T-helper 17 cell (primary cell): ENCODE results near the gene SF3A2. TPM values are rescaled to one million over a fixed set of nuclear protein-coding genes. Genes with fewer than 3 reads are reported as not detected.

Experiments
- ATAC-seq: fragments of 150-1000 bp; cut with Tn5 transposase; 2 replicates; pipeline ENCODE4 v1.10.0; 2021; ENCODE audit warnings: mild to moderate bottlenecking, moderate library complexity
- DNase-seq, 3 donors: peaks; one replicate each; pipeline versions ENCODE4 v3.0.0 to v3.0.0-alpha.2; 2020 to 2021
- H3K9me3 ChIP-seq: one replicate; pipeline ENCODE4 v1.7.0; 2013; ENCODE audit warnings: low read length, mild to moderate bottlenecking; ENCODE audit not compliant: control insufficient read depth, poor library complexity, severe bottlenecking
- H3K27ac Mint-ChIP-seq: one replicate; pipeline ENCODE4 v1.8.0; 2022; ENCODE audit warnings: mild to moderate bottlenecking, moderate library complexity, mixed read lengths
- H3K27me3 Mint-ChIP-seq: one replicate; pipeline ENCODE4 v1.8.0; 2022; ENCODE audit warnings: mixed read lengths
- H3K36me3 Mint-ChIP-seq: one replicate; pipeline ENCODE4 v1.8.0; 2022; ENCODE audit warnings: low read depth, mixed read lengths
- H3K4me1 Mint-ChIP-seq: one replicate; pipeline ENCODE4 v1.8.0; 2022; ENCODE audit warnings: mild to moderate bottlenecking, mixed read lengths
- H3K4me3 Mint-ChIP-seq: one replicate; pipeline ENCODE4 v1.8.0; 2022; ENCODE audit warnings: mild to moderate bottlenecking, moderate library complexity, mixed read lengths
- total RNA-seq, 4 donors: library from RNA in 2 of 4; stranded (reverse) in 2 of 4; gene quantifications; one replicate each; pipeline ENCODE4 v1.2.3 and lab custom pipeline; 2022 to 2026

Gene SF3A2
- total RNA-seq, 2 donors from 2014 or later: 119 to 135 TPM

DNA sequence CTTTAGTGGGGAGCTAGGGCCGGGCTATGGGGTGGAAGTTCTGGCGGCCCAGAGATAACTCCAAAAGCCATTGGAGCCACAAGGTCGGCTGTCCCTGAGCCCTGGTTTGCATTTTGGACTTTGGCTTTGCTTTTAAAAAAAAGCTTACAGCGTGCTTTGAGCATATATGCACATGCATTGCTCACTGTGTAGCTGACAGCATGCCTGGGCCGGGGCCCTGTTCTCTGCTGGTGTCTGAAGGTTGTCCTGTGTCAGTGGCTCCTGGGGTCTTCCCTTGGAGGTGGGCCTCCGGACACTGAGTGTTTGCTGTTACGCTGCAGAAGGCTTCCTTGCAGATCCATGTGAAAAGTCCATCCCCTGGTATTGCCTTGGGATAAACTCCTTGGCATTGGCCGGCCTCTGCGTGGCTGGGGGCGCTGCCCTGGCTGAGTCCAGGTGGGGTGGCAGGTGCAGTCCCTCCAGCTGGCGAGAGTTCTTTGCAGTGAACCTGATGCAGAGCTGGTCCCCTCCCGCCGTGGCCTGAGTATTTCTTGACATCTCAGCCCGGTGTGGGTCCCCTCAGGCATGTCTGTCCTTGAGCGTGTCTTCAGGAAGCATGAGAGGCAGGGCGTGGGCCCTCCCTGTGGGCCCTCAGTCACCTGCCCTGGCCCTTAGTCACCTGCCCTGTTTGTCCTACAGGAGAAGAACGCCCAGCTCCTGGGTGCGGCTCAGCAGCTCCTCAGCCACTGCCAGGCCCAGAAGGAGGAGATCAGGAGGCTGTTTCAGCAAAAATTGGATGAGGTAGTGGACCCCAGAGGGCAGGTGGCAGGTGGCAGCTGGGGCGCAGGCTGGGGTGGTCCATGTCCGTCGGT lies 23.5 kb upstream of the SF3A2 start:
- H3K4me3 Mint-ChIP-seq: no peak overlapping the region
- peaks cover 7% of the 10 kb centered on the region for H3K36me3 Mint-ChIP-seq
- ATAC-seq: no peak
- no peak overlapping the region for H3K27ac Mint-ChIP-seq
- peaks cover 13% of the 10 kb centered on the region for H3K4me1 Mint-ChIP-seq
- no peak for DNase-seq
- no peaks in the 10 kb centered on the region for H3K9me3 ChIP-seq
- no peaks in the 10 kb centered on the region for H3K27me3 Mint-ChIP-seq

DNA sequence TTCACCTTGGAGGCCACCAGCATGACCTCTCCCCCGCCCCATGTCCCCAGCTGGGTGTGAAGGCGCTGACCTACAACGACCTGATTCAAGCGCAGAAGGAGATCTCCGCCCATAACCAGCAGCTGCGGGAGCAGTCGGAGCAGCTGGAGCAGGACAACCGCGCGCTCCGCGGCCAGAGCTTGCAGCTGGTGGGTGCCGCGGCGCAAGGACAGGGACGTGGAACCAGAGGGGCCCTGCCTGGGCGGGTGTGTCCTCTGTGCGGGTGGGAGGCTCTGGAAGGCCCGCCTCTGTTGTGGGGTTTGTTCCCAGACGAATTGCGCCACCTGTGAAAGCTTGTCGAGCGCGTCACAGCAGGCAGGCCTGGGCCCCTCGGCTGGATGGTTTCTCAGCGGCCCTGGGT lies 22.8 kb upstream of the SF3A2 start:
- Mint-ChIP-seq H3K4me1 (peaks cover 13% of the 10 kb centered on the region), H3K36me3 (peaks cover 7% of the 10 kb centered on the region), H3K27me3 (no peaks in the 10 kb centered on the region), H3K27ac (no peak overlapping the region), H3K4me3 (no peak overlapping the region)
- no peak for DNase-seq
- ATAC-seq: no peak
- no peaks in the 10 kb centered on the region for H3K9me3 ChIP-seq

DNA sequence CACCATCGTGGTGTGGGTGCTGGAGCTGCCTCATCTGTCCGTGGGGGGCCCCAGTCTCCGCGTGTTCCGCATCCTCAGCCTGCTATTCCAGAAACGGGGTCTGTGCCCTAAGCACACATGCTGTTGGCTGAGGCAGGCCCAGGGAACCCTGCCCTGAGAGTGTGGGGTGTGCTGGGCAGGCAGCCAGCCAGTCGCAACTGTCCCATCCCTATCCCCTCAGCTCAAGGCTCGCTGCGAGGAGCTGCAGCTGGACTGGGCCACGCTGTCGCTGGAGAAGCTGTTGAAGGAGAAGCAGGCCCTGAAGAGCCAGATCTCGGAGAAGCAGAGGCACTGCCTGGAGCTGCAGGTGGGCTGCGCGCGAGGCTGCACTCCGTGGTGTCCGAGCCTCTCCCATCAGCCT lies 22.4 kb upstream of the SF3A2 start:
- Mint-ChIP-seq H3K4me3 (peak overlapping the region; percentile 80), H3K27ac (peak overlapping the region; percentile 82)

DNA sequence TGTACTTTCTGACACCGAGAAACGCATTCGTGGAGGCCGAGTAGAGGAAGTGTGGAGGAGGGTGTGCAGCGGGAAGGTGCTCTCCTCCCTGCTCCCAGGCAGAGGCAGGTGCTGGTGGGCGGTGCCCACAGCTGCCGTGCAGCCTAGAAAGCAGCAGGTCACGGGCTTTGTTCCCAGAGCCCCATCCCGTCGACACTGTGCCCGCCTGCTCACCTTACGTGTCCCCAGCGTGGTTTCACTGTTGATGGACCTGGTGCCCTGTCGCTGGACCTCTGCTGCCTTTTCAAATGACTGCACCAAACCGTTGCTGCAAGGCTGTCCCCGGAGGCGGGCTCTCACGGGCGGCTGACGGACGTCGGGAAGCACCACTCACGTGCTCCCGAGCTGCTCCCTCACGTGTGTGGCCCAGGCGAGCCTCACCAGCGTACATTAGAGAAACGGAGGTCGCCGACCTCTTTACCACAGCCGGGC lies 21.3 kb upstream of the SF3A2 start:
- Mint-ChIP-seq H3K4me1 (peaks cover 13% of the 10 kb centered on the region), H3K4me3 (peak overlapping the region; percentile 80), H3K27me3 (no peaks in the 10 kb centered on the region), H3K27ac (peak overlapping the region; percentile 82), H3K36me3 (peaks cover 7% of the 10 kb centered on the region)
- H3K9me3 ChIP-seq: no peaks in the 10 kb centered on the region
- DNase-seq (peak in 1 of 3 donors; percentile 43), ATAC-seq (peak; percentile 87)

More for the DNA sequence above, 22.4 kb upstream of the SF3A2 start:
- Mint-ChIP-seq H3K36me3 (peaks cover 7% of the 10 kb centered on the region), H3K4me1 (peaks cover 13% of the 10 kb centered on the region), H3K27me3 (no peaks in the 10 kb centered on the region)
- no peaks in the 10 kb centered on the region for H3K9me3 ChIP-seq
- DNase-seq (no peak), ATAC-seq (no peak)

DNA sequence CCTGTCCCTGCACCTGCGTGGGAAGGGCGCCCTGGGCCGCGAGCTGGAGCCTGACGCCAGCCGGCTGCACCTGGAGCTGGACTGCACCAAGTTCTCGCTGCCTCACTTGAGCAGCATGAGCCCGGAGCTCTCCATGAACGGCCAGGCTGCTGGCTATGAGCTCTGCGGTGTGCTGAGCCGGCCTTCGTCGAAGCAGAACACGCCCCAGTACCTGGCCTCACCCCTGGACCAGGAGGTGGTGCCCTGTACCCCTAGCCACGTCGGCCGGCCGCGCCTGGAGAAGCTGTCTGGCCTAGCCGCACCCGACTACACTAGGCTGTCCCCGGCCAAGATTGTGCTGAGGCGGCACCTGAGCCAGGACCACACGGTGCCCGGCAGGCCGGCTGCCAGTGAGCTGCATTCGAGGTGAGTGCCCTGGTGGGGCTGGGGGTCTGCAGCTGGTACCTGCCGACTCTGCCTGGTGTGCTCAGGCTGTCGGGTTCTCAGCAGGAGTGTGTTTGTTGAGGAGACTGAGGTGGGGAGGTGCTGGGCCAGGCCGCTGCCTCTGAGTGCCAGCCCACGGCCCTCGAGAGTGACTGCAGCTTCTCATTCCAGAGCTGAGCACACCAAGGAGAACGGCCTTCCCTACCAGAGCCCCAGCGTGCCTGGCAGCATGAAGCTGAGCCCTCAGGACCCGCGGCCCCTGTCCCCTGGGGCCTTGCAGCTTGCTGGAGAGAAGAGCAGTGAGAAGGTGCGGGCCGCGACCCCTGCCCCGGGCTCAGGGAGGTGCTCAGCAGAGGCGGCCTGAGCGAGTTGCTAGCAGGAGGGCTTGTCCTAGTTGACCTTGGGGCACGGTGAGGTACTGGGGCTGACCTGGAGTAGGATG lies 20.0 kb upstream of the SF3A2 start:
- ATAC-seq: no peak
- Mint-ChIP-seq H3K36me3 (peaks cover 6% of the 10 kb centered on the region), H3K27me3 (no peaks in the 10 kb centered on the region), H3K4me3 (peak overlapping the region; percentile 28), H3K4me1 (peaks cover 13% of the 10 kb centered on the region), H3K27ac (peak overlapping the region; percentile 82)
- no peaks in the 10 kb centered on the region for H3K9me3 ChIP-seq
- no peak for DNase-seq

DNA sequence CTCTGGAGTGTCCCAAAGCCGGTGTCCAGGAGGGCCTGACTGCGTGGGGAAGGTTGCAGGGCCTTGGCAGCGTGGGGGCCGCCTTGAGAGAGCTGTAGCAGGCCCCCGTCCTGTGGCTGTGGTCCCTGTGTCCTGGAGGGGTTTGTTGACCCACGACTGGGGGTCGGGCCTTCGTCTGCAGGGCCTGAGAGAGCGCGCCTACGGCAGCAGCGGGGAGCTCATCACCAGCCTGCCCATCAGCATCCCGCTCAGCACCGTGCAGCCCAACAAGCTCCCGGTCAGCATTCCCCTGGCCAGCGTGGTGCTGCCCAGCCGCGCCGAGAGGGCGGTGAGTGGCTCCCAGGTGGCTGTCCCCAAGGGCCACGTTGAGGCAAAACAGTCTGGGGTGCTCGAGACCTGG lies 19.0 kb upstream of the SF3A2 start:
- H3K36me3 Mint-ChIP-seq: peaks cover 4% of the 10 kb centered on the region
- no peak for ATAC-seq

DNA sequence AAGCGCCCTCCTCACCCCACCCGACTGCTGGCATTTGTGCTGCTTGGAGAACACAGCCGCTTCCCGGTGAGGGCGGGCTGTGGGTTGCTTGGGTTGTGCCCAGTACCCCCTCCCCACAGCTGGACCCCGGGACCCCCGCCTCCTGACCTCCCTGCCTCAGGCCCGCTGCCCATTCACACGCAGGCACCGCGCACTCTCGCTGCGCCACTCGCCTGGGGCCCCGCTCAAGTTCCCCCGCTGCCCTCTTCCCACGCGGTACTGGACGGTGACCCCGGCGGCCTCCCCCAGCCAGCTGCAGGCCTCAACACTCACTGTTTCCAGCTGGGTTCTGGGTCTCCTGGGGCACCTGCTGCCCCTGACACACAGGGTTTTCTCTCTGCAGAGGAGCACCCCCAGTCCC lies 16.9 kb upstream of the SF3A2 start:
- peaks cover 7% of the 10 kb centered on the region for H3K36me3 Mint-ChIP-seq
- H3K9me3 ChIP-seq: no peaks in the 10 kb centered on the region
- H3K4me1 Mint-ChIP-seq: peaks cover 14% of the 10 kb centered on the region

More for the DNA sequence above, 19.0 kb upstream of the SF3A2 start:
- Mint-ChIP-seq H3K27me3 (no peaks in the 10 kb centered on the region), H3K4me1 (peaks cover 13% of the 10 kb centered on the region), H3K27ac (no peak overlapping the region), H3K4me3 (no peak overlapping the region)
- H3K9me3 ChIP-seq: no peaks in the 10 kb centered on the region
- no peak for DNase-seq

DNA sequence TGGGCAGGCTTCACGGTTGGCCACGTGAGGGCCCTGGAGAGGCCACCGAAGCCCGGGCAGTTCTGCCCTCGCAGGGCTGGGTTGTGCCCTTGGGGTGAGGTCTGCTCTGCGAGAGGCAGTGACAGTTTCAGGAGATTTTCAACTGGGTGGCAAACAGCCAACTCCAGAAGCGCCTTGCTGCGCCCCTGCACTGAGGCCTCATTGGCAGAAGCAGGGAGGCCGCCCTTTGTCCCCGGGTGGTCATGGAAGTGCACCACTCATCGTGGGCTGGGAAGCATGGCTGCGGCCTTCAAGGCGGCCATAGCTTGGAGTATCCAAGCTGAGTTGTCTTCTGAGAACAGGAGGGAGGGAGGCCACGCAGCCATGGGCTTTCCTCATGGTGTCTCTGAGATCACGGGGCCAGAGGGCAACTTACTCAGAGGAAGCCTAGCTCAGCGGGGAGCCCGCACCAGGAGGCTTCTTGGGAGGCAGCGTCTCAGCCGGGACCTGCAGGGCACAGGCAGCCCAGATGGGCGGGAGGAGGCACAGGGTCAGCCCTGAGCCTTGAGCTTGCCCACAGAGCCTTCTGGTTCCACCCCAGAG lies 15.3 kb upstream of the SF3A2 start:
- peaks cover 9% of the 10 kb centered on the region for H3K36me3 Mint-ChIP-seq
- H3K9me3 ChIP-seq: no peaks in the 10 kb centered on the region
- DNase-seq (no peak), ATAC-seq (no peak)
- peaks cover 7% of the 10 kb centered on the region for H3K4me1 Mint-ChIP-seq
- H3K4me3 Mint-ChIP-seq: no peak overlapping the region
- no peak overlapping the region for H3K27ac Mint-ChIP-seq
- H3K27me3 Mint-ChIP-seq: no peaks in the 10 kb centered on the region

More for the DNA sequence above, 16.9 kb upstream of the SF3A2 start:
- Mint-ChIP-seq H3K27me3 (no peaks in the 10 kb centered on the region), H3K27ac (no peak overlapping the region), H3K4me3 (no peak overlapping the region)
- no peak for DNase-seq
- no peak for ATAC-seq

DNA sequence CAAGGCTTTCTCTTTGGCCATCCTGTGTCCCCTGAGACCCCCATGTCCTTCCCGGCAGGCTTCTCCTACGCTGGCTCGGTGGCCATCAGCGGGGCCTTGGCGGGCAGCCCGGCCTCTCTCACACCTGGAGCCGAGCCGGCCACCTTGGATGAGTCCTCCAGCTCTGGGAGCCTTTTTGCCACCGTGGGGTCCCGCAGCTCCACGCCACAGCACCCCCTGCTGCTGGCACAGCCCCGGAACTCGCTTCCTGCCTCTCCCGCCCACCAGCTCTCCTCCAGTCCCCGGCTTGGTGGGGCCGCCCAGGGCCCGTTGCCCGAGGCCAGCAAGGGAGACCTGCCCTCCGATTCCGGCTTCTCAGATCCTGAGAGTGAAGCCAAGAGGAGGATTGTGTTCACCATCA lies 14.7 kb upstream of the SF3A2 start:
- no peaks in the 10 kb centered on the region for H3K9me3 ChIP-seq
- DNase-seq (no peak), ATAC-seq (no peak)
- H3K4me3 Mint-ChIP-seq: no peak overlapping the region
- H3K27me3 Mint-ChIP-seq: no peaks in the 10 kb centered on the region
- no peak overlapping the region for H3K27ac Mint-ChIP-seq
- peaks cover 9% of the 10 kb centered on the region for H3K36me3 Mint-ChIP-seq
- peaks cover 6% of the 10 kb centered on the region for H3K4me1 Mint-ChIP-seq

DNA sequence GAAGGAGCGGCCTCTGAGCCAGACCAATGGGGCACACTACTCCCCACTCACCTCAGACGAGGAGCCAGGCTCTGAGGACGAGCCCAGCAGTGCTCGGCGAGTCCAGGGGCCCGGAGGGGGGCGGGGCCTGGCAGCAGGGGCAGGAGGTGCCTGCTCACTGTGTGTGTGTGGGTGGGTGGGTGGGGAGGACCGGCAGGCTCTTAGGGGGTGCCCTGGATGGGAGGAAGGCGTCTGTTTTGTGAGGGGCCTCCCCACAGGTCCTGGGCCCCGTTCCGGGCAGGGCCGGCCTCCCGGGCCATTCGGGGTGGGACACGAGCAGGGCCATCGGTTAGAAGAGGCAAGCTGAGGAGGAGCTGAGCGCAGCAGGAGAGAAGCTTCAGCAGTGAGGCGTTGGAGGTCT lies 13.2 kb upstream of the SF3A2 start:
- H3K27ac Mint-ChIP-seq: peak overlapping the region; percentile 88
- no peak for ATAC-seq

DNA sequence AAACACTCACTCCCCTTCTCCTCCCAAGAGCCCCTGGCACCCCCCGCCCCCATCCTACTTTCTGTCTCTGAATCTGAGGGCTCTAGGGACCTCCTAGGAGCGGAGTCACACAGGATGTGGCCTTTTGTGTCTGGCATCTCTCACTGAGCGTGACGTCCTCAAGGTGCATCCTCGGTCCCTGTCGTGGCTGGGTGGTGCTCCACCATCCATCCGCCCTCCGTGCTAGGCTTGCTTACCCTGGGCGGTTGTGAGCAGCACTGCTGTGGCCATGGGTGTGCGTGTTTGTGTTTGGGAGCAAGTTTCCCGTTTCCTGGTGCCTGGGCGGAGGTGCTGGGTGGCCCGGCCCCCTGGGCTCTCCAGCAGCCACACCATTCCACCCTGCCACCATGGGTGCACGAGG lies 12.7 kb upstream of the SF3A2 start:
- ATAC-seq (peak; percentile 68), DNase-seq (no peak)
- Mint-ChIP-seq H3K4me3 (no peak overlapping the region), H3K27ac (peak overlapping the region; percentile 88), H3K36me3 (peaks cover 5% of the 10 kb centered on the region), H3K4me1 (peaks cover 2% of the 10 kb centered on the region), H3K27me3 (no peaks in the 10 kb centered on the region)
- no peaks in the 10 kb centered on the region for H3K9me3 ChIP-seq

More for the DNA sequence above, 13.2 kb upstream of the SF3A2 start:
- peaks cover 5% of the 10 kb centered on the region for H3K36me3 Mint-ChIP-seq
- H3K27me3 Mint-ChIP-seq: no peaks in the 10 kb centered on the region
- no peaks in the 10 kb centered on the region for H3K9me3 ChIP-seq
- no peak for DNase-seq
- H3K4me3 Mint-ChIP-seq: no peak overlapping the region
- peaks cover 2% of the 10 kb centered on the region for H3K4me1 Mint-ChIP-seq

DNA sequence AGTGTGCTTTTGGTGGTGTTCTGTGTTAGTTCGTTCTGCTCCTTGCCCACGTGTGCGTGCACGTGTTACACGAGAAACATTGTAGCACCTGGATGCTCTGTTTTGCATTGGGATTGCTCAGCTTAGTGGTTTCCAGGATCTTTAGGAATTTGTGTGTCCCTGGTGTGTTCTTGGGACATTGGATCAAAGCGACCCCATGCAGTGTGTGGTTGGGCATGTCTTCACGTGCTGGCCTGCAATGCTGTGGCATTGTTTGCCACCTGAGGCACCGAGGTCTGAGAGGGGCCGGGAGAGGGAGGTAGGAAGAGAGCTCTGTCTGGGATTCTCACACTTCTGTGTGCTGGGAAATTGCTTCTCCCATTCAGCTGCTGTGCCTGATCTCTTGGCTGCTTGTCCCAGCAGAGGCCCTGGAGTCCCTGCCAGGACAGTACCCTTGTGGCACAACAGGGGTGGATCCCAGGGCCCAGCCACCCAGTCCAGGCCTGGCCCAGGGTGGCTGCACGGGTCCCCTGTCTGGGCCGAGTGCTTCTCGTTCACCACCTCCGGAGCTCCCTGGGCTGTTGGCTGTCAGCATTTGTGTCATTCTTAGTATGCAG lies 11.8 kb upstream of the SF3A2 start:
- peak overlapping the region; percentile 88 for H3K27ac Mint-ChIP-seq
- H3K9me3 ChIP-seq: no peaks in the 10 kb centered on the region
- H3K4me3 Mint-ChIP-seq: no peak overlapping the region
- no peaks in the 10 kb centered on the region for H3K27me3 Mint-ChIP-seq
- peaks cover 5% of the 10 kb centered on the region for H3K36me3 Mint-ChIP-seq
- DNase-seq (no peak), ATAC-seq (no peak)
- H3K4me1 Mint-ChIP-seq: peaks cover 2% of the 10 kb centered on the region
